ENCODE measurements around the gene MVB12B.

- TF ChIP-seq YY1 (IDR thresholded peaks at IDR 0.05; ENCODE audit: insufficient read depth, insufficient read length) = no peak
- TF ChIP-seq SUZ12 (IDR thresholded peaks at IDR 0.05; ENCODE audit: extremely low read depth, insufficient read depth, insufficient read length) = no peak
- TF ChIP-seq ZNF274 (IDR thresholded peaks at IDR 0.05; ENCODE audit: low read depth, low read length) = no peak
Measured at GRCh38 chr9:126439883-126440653, 113.4 kb downstream of the MVB12B start.
